SK-N-SH treated with all-trans-retinoic acid at 6 μM for 48 hours (cell line): ENCODE measurements around the gene TTC34.

Source experiments
- ATAC-seq: fragments of 200-7000 bp; cut with Tn5 transposase; 3 replicates; pipeline ENCODE4 v1.9.1; 2020; ENCODE audit warnings: mild to moderate bottlenecking, moderate library complexity
- ARNTL ChIP-seq: fragments of 450-650 bp; formaldehyde crosslinking; IDR thresholded peaks from 2 replicates; pipeline ENCODE4 v1.5.0; 2020; ENCODE audit warnings: low read depth, mild to moderate bottlenecking, moderate library complexity, borderline replicate concordance
- BACH2 ChIP-seq: fragments of 250-450 bp; sonication (Bioruptor Pico); IDR thresholded peaks from 2 replicates; pipeline ENCODE4 v1.9.0; 2021; ENCODE audit warnings: mild to moderate bottlenecking, borderline replicate concordance
- CSRNP3 ChIP-seq: fragments of 250-450 bp; sonication (Bioruptor Pico); IDR thresholded peaks from 2 replicates; pipeline ENCODE4 v1.5.1; 2021; ENCODE audit warnings: mild to moderate bottlenecking, moderate library complexity
- ESRRG ChIP-seq: fragments of 250-450 bp; sonication (Bioruptor Pico); IDR thresholded peaks from 2 replicates; pipeline ENCODE4 v1.6.1; 2021; ENCODE audit warnings: mild to moderate bottlenecking
- GLIS3 ChIP-seq: fragments of 250-450 bp; sonication (Bioruptor Pico); IDR thresholded peaks from 2 replicates; pipeline ENCODE4 v1.5.0; 2020; ENCODE audit warnings: mild to moderate bottlenecking, moderate library complexity
- ISL1 ChIP-seq: fragments of 250-450 bp; sonication (Bioruptor Pico); IDR thresholded peaks from 2 replicates; pipeline ENCODE4 v2.1.2; 2022; ENCODE audit warnings: mild to moderate bottlenecking, moderate library complexity
- OSR1 ChIP-seq: fragments of 250-450 bp; sonication (Bioruptor Pico); IDR thresholded peaks from 2 replicates; pipeline ENCODE4 v1.8.0; 2022; ENCODE audit warnings: moderate library complexity, mild to moderate bottlenecking, inconsistent platforms
- PPARA ChIP-seq: fragments of 250-450 bp; sonication (Bioruptor Pico); IDR thresholded peaks from 2 replicates; pipeline ENCODE4 v1.5.0; 2020; ENCODE audit warnings: mild to moderate bottlenecking, borderline replicate concordance
- RARB ChIP-seq: fragments of 250-450 bp; sonication (Bioruptor Pico); IDR thresholded peaks from 2 replicates; pipeline ENCODE4 v1.8.0; 2021; ENCODE audit warnings: mild to moderate bottlenecking, moderate library complexity
- SNAI2 ChIP-seq: fragments of 250-450 bp; sonication (Bioruptor Pico); IDR thresholded peaks from 2 replicates; pipeline ENCODE4 v1.5.0; 2020; ENCODE audit warnings: mild to moderate bottlenecking, moderate library complexity
- TCF4 ChIP-seq: fragments of 250-450 bp; sonication (Bioruptor Pico); IDR thresholded peaks from 2 replicates; pipeline ENCODE4 v1.8.0; 2021; ENCODE audit warnings: mild to moderate bottlenecking, moderate library complexity, borderline replicate concordance
- TOX ChIP-seq: fragments of 250-450 bp; sonication (Bioruptor Pico); IDR thresholded peaks from 2 replicates; pipeline ENCODE4 v1.8.0; 2021; ENCODE audit warnings: mild to moderate bottlenecking, moderate library complexity, borderline replicate concordance
- ZFP3 ChIP-seq: fragments of 250-450 bp; sonication (Bioruptor Pico); IDR thresholded peaks from 2 replicates; pipeline ENCODE4 v1.5.0; 2020; ENCODE audit warnings: mild to moderate bottlenecking, moderate library complexity
- ZFP30 ChIP-seq: fragments of 450-650 bp; formaldehyde crosslinking; IDR thresholded peaks from 2 replicates; pipeline ENCODE4 v1.5.0; 2022; ENCODE audit warnings: mild to moderate bottlenecking, moderate library complexity
- ZNF565 ChIP-seq: fragments of 450-650 bp; formaldehyde crosslinking; conservative IDR thresholded peaks from 2 replicates; pipeline ENCODE4 v1.5.0; 2020; ENCODE audit warnings: low read depth, mild to moderate bottlenecking, moderate library complexity
- ZNF70 ChIP-seq: fragments of 450-650 bp; formaldehyde crosslinking; IDR thresholded peaks from 2 replicates; pipeline ENCODE4 v1.5.0; 2020; ENCODE audit warnings: mild to moderate bottlenecking, moderate library complexity
- ZNF8 ChIP-seq: fragments of 450-650 bp; formaldehyde crosslinking; IDR thresholded peaks from 2 replicates; pipeline ENCODE4 v1.5.0; 2020; ENCODE audit warnings: mild to moderate bottlenecking, moderate library complexity
- TF ChIP-seq, protein P1 (sequence below): fragments of 250-450 bp; sonication (Bioruptor Pico); IDR thresholded peaks from 2 replicates; pipeline ENCODE4 v1.5.1; 2020; ENCODE audit warnings: low read depth, mild to moderate bottlenecking, moderate library complexity
- TF ChIP-seq, protein P2 (sequence below): fragments of 250-450 bp; sonication (Bioruptor Pico); IDR thresholded peaks from 2 replicates; pipeline ENCODE4 v1.8.0; 2021; ENCODE audit warnings: low read depth, mild to moderate bottlenecking, moderate library complexity, borderline replicate concordance

The TTC34 gene

DNA sequence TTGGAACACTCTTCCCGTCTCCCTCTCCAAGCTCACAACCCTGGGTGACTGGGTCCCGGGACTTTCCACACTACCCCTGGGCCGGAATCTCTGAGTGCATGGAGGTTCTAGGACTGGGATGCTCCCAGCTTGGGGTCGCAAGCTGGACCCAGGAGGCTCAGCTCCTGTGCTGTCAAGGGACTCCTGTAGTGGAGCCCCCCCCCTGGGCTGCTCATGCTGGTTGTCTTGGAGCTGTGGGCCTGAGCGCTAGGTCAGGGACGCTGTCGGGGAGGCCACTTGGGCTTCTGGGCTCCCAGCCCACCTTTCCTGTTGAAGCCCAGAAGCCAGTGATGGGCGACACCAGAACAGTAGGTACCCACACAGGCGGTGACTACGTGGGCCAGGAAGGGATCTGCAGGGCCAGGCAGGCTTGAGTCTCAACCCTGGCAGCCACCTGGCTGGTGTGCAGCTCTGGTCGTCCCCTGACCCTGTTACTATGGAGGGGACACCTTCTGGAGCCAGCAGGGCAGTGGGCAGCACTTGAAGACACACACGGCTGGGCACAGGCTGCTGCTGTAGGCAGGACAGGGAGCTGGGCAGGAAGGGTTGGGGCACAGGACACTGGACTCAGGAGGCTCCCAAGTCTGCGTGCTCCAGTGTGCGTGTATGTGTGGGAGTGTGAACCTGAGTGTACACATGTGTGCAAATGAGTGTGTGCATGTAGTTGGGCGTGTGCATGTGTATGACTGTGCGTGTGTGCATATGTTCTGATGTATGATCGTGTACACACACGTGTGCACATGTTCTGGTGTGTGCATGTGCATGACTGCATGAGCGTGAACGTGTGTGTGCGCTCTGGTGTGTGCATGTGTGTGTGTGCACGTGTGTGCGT lies 171.6 kb downstream of the TTC34 start:
- TF ChIP-seq, protein P1, sequence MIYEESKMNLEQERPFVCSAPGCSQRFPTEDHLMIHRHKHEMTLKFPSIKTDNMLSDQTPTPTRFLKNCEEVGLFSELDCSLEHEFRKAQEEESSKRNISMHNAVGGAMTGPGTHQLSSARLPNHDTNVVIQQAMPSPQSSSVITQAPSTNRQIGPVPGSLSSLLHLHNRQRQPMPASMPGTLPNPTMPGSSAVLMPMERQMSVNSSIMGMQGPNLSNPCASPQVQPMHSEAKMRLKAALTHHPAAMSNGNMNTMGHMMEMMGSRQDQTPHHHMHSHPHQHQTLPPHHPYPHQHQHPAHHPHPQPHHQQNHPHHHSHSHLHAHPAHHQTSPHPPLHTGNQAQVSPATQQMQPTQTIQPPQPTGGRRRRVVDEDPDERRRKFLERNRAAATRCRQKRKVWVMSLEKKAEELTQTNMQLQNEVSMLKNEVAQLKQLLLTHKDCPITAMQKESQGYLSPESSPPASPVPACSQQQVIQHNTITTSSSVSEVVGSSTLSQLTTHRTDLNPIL: no peak
- TF ChIP-seq ISL1 (no peak), OSR1 (no peak), ZFP30 (CRISPR knock-in tag) (no peak), CSRNP3 (CRISPR knock-in tag) (no peak), ZNF565 (CRISPR knock-in tag) (no peak), ZNF70 (no peak), BACH2 (CRISPR knock-in tag) (no peak), TOX (CRISPR knock-in tag) (no peak), ARNTL (CRISPR knock-in tag) (no peak), PPARA (no peak)

DNA sequence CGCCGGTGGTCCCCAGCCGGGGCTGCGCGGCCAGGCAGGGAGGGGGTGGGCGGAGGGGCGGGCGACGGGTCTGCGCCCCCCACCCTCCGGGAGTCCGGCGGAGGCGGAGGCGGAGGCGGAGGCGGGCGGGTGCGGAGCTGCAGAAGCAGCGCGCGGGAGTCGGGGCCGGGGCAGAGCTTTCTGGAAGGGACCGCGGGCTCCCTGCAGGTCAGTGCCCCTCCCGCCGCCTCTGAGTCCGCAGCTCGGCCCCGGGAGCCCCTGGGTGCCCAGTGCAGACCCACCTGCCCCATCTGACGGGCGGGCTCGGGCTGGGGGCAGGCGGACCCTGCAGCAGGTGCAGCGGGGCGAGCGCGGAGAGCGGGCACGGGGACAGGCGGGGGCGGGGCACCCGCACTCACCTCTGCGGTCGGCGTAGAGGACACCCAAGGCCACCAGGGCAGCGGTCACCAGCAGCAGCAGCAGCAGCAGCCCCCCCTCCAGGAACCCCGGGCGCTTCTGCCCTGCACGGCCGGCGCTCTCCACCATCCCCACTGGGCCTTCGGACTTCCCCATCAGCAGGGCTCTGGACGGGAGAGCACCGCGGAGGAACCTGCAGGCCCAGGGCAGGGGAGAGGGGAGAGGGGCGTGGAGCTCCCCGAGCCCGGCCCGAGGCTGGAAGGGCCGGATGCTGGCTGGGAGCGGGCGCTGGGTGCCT lies 172.4 kb downstream of the TTC34 start:
- ATAC-seq: no peak
- no peak for TF ChIP-seq TCF4 (CRISPR knock-in tag)
- no peak for TF ChIP-seq GLIS3 (CRISPR knock-in tag)
- TF ChIP-seq ZFP30 (CRISPR knock-in tag): no peak
- no peak for TF ChIP-seq RARB
- no peak for TF ChIP-seq SNAI2 (CRISPR knock-in tag)
- TF ChIP-seq PPARA: no peak
- TF ChIP-seq ZNF70: no peak
- TF ChIP-seq BACH2 (CRISPR knock-in tag): no peak
- no peak for TF ChIP-seq ZNF8 (CRISPR knock-in tag)
- no peak for TF ChIP-seq CSRNP3 (CRISPR knock-in tag)
- TF ChIP-seq TOX (CRISPR knock-in tag): no peak

More for the DNA sequence above, 171.6 kb downstream of the TTC34 start:
- no peak for ATAC-seq

DNA sequence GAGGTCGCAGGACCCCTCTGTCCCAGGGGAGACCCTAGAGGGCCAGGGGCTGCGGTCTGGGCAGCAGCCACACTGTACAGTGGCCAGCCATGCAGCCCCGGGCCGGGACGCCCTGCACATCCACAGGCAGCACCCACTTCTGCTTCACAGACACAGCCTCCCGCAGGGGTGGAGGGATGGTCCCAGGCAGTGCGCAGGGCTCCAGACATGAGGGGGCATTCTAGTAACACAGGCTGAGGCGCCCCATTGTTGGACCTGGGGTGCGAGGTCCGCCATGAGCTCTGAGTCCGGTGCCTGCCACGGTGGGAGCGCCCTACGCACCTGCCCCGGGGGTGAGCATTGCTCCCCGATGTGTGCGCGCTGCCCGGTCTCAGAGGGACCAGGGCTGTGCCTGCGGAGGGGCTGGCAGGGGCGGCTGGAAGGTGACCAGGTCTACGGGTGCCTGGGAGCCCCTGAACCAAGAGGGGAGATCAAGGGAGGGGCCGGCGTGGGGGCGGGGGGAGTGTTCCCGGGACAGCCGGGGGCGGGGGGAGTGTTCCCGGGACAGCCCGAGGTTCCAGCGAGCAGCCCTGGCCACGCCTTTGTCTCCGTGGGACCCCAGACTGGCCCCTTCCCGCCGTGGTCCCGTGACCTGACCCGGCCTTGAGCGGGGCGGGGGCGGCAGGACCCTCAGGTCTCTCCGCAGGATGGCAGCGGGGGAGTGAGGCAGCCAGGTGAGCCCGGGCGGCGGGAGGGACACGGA lies 173.1 kb downstream of the TTC34 start:
- TF ChIP-seq, protein P1: no peak
- no peak for TF ChIP-seq ZFP3
- TF ChIP-seq, protein P2, sequence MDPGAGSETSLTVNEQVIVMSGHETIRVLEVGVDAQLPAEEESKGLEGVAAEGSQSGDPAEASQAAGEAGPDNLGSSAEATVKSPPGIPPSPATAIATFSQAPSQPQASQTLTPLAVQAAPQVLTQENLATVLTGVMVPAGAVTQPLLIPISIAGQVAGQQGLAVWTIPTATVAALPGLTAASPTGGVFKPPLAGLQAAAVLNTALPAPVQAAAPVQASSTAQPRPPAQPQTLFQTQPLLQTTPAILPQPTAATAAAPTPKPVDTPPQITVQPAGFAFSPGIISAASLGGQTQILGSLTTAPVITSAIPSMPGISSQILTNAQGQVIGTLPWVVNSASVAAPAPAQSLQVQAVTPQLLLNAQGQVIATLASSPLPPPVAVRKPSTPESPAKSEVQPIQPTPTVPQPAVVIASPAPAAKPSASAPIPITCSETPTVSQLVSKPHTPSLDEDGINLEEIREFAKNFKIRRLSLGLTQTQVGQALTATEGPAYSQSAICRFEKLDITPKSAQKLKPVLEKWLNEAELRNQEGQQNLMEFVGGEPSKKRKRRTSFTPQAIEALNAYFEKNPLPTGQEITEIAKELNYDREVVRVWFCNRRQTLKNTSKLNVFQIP (CRISPR knock-in tag): no peak
- TF ChIP-seq ESRRG (CRISPR knock-in tag): no peak
- TF ChIP-seq PPARA: no peak
- no peak for TF ChIP-seq OSR1
- TF ChIP-seq GLIS3 (CRISPR knock-in tag): no peak
- TF ChIP-seq TCF4 (CRISPR knock-in tag): no peak
- no peak for TF ChIP-seq TOX (CRISPR knock-in tag)
- no peak for TF ChIP-seq ZNF70
- ATAC-seq: no peak
